Esophagus (tissue), 2 donors: ENCODE data around the gene DPPA2. TPM values are rescaled to one million over a fixed set of nuclear protein-coding genes. Genes with fewer than 3 reads are reported as not detected.

Experiments used
- H3K27ac ChIP-seq, 2 donors: one replicate each; pipeline ENCODE4 v1.5.1; 2013; ENCODE audit warnings: low read depth in 2 of 2, mild to moderate bottlenecking in 2 of 2, inconsistent platforms in 1 of 2, low read length in 1 of 2, moderate library complexity in 1 of 2
- H3K27me3 ChIP-seq, 2 donors: one replicate each; pipeline ENCODE4 v1.6.1; 2013; ENCODE audit warnings: low read length in 2 of 2, control low read depth in 1 of 2, mild to moderate bottlenecking in 1 of 2; ENCODE audit not compliant: insufficient read depth in 2 of 2, control insufficient read depth in 1 of 2
- H3K36me3 ChIP-seq, 2 donors: one replicate each; pipeline ENCODE4 v1.6.1; 2013; ENCODE audit warnings: low read length in 1 of 2; ENCODE audit not compliant: control insufficient read depth in 2 of 2, insufficient read depth in 2 of 2
- H3K4me1 ChIP-seq, 2 donors: one replicate each; pipeline ENCODE4 v1.6.1; 2013; ENCODE audit warnings: low read length in 1 of 2; ENCODE audit not compliant: control insufficient read depth in 2 of 2, insufficient read depth in 2 of 2
- H3K4me3 ChIP-seq, 2 donors: one replicate each; pipeline ENCODE4 v1.5.1; 2013; ENCODE audit warnings: low read length in 2 of 2, mild to moderate bottlenecking in 2 of 2, low read depth in 1 of 2, moderate library complexity in 1 of 2
- H3K9me3 ChIP-seq, 2 donors: one replicate each; pipeline ENCODE4 v1.6.1; 2013; ENCODE audit warnings: mild to moderate bottlenecking in 2 of 2, low read depth in 1 of 2, low read length in 1 of 2, moderate library complexity in 1 of 2; ENCODE audit not compliant: control insufficient read depth in 2 of 2, insufficient read depth in 1 of 2
- whole genome bisulfite sequencing, 2 donors: extraction: QIAGEN DNeasy Blood & Tissue Kit; methylation state at CpG; one replicate each; pipeline ENCODE4 v1.1.7; 2013; 5-methylcytosine and 5-hydroxymethylcytosine counted together
- polyA plus RNA-seq, 2 donors: library from polyadenylated mRNA; stranded (reverse); fragments of 200-250 nt; gene quantifications; one replicate each; pipeline ENCODE4 v1.2.3, GENCODE V29; 2013
- donor health status: healthy with polysubstance abuse.
- donor health status: Bipolar disorder and iron deficiency.

Gene DPPA2
- polyA plus RNA-seq, 2 donors = not detected

DNA sequence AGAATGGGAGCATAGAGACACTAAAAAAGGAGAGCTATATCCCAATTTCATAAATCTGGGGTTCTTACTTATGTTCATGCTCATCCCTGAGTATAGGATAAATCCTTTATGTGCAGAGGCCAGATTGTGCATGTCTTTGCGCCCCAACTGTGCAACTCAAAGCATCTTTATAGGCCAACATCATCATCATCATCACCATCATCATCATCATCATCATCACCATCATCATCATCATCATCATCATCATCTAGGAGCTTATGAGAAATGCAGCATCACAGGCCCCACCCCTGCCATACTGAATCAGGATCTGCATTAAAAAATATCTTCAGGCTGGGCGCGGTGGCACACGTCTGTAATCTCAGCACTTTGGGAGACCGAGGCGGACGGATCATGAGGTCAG lies 45.5 kb downstream of the DPPA2 start:
- H3K36me3 ChIP-seq = no peaks in the 10 kb centered on the region
- H3K4me1 ChIP-seq = no peaks in the 10 kb centered on the region
- no peaks in the 10 kb centered on the region for H3K27me3 ChIP-seq
- 94 to 96% methylated on average over 7 of the region's 7 CpGs for WGBS, 2 donors
- H3K9me3 ChIP-seq = peaks cover 0 to 2% of the 10 kb centered on the region in 2 donors
- no peak overlapping the region for H3K27ac ChIP-seq
- no peak overlapping the region for H3K4me3 ChIP-seq

DNA sequence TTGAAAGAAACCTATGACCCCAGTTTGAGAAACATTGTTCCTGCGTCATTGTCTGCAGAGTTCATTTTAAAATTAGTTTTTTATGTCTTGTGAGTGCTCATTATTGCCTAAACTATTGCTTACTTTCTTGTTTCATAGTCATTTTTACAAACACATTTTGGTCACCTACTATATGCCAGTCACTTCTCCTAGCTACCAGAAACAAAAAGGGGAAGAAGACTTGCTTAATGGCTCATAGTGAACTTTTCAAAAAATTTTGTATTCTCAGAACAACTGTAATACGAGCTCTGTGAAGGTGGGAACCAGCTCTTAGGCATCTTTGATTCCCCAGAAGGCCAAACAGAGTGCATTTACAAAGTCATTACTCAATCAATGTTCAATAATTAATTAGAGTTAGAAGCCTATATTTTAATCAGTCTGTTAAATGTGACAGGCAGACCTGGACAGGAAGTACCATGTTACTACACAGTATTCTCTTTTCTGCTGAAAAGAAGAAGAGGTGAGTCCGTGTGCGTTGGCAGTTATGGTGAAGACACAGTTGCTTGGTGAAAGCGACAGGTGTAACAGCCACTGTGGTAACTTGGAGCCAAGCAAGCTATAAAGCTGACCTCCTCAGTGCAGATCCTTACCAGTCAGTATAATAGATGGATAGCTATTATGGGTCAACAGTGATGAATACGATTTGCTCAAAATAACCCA lies 46.6 kb downstream of the DPPA2 start:
- no peak overlapping the region for H3K4me3 ChIP-seq
- no peaks in the 10 kb centered on the region for H3K36me3 ChIP-seq
- H3K27ac ChIP-seq = no peak overlapping the region
- peaks cover 0 to 2% of the 10 kb centered on the region in 2 donors for H3K9me3 ChIP-seq
- WGBS, 2 donors = 76 to 78% methylated on average over 6 of the region's 6 CpGs
- no peaks in the 10 kb centered on the region for H3K27me3 ChIP-seq
- H3K4me1 ChIP-seq = no peaks in the 10 kb centered on the region

DNA sequence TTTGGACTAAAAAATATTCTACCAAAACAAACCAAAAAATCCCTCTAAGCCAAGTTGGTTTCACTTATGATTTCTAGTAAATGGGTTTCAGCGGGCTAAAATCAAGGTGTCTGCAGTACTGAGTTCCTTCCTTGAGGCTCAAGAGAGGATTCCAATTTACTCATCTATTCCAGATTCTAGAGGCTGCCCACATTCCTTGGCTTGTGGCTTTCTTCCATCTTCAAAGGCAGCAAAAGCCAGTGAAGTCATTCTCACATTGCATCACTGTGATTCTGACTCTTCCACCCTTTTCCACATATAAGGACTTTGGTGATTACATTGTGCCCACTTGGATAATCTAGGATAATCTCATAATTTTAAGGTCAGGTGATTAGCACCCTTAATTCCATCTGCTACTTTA lies 48.1 kb downstream of the DPPA2 start:
- H3K4me1 ChIP-seq = no peaks in the 10 kb centered on the region
- WGBS, 2 donors = 95 to 100% methylated on average over 1 of the region's 1 CpG
- H3K27me3 ChIP-seq = no peaks in the 10 kb centered on the region
- no peak overlapping the region for H3K27ac ChIP-seq
- no peak overlapping the region for H3K4me3 ChIP-seq
- H3K9me3 ChIP-seq = peaks cover 0 to 4% of the 10 kb centered on the region in 2 donors
- no peaks in the 10 kb centered on the region for H3K36me3 ChIP-seq

DNA sequence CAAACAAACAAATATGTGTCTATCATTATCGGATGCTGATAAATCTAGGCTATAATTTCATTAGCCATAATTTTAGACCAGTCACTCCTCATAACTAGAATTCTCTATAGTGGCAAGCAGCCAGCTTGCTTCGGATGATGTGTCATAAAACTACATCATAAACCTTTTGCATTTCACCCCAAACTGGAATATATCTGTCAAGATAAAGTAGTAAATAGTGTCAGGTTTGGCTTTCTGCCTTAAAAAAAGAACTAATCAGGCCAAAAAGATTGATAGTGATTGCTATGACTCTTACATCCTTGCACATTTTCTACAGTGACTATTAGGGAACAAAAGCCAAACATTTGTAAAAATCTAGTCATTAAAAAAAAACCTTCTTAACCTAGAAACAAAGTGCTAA lies 51.0 kb downstream of the DPPA2 start:
- no peak overlapping the region for H3K4me3 ChIP-seq
- no peaks in the 10 kb centered on the region for H3K36me3 ChIP-seq
- H3K27me3 ChIP-seq = no peaks in the 10 kb centered on the region
- peaks cover 0 to 6% of the 10 kb centered on the region in 2 donors for H3K9me3 ChIP-seq
- 58 to 67% methylated on average over 2 of the region's 2 CpGs for WGBS, 2 donors
- H3K27ac ChIP-seq = no peak overlapping the region
- no peaks in the 10 kb centered on the region for H3K4me1 ChIP-seq

DNA sequence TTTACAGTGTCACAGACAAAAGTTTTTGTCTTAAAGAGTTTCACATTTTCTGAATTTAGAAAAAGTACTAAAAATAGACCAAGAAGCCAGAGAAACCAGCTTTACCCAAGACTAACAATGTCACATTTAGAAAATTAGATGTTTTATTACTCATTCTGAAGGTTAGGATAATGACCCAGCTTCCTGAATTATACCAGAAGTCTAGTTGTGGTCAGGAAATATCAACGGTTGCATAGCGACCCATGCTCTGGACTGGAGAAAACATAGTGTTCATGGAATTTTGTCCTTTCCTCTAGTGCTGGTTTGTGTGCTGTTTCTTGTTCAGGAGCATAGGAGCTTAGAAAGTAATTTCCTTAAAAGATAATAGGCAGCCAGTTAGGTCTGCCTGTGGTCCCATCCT lies 59.0 kb downstream of the DPPA2 start:
- peaks cover 0 to 3% of the 10 kb centered on the region in 2 donors for H3K9me3 ChIP-seq
- H3K4me3 ChIP-seq = no peak overlapping the region
- H3K36me3 ChIP-seq = no peaks in the 10 kb centered on the region
- no peaks in the 10 kb centered on the region for H3K27me3 ChIP-seq
- 34 to 51% methylated on average over 2 of the region's 2 CpGs for WGBS, 2 donors
- no peak overlapping the region for H3K27ac ChIP-seq
- H3K4me1 ChIP-seq = no peaks in the 10 kb centered on the region

DNA sequence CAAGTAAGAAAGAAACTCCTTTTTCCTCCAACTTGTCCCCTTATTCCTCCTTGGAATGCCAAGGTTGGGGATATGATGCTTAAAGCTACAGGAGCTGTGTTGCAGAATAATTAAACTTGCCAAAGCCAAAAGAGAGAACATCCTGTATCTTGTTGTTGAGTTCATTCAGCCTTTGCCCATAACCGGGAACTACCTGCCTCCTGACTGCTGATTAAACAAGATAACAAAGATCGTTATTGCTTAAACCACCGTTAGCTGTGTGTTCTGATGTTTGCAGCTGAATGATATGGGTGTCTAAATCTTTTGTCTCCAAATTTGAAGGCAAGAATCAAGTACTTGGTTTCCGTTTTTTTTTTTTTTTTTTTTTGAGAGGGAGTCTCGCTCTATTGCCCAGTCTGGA lies 61.5 kb downstream of the DPPA2 start:
- no peaks in the 10 kb centered on the region for H3K27me3 ChIP-seq
- H3K9me3 ChIP-seq = peaks cover 0 to 3% of the 10 kb centered on the region in 2 donors
- H3K36me3 ChIP-seq = no peaks in the 10 kb centered on the region
- H3K4me3 ChIP-seq = no peak overlapping the region
- WGBS, 2 donors = 36 to 51% methylated on average over 5 of the region's 5 CpGs
- H3K27ac ChIP-seq = no peak overlapping the region
- H3K4me1 ChIP-seq = no peaks in the 10 kb centered on the region

DNA sequence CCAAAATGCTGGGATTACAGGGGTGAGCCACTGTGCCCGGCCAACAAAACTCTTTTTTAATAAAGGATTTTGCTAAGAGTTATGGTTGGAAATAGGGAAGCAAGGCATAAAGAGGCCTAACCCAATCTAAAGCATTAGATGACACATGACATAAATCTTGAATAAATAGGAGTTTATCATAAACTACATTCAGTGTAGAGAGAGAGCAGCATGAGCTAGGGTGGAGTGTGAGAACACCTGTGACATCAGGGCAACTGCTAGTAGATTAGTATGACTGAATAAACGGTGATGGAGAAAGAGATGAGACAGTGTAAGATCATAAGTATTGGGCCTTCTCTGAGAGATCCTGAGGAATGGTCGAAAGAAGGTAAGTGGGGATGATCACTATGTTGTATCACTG lies 63.7 kb downstream of the DPPA2 start:
- Histone ChIP-seq H3K27ac (no peak overlapping the region), H3K36me3 (no peaks in the 10 kb centered on the region), H3K4me1 (no peaks in the 10 kb centered on the region), H3K4me3 (no peak overlapping the region), H3K27me3 (no peaks in the 10 kb centered on the region), H3K9me3 (peaks cover 0 to 3% of the 10 kb centered on the region in 2 donors)
- WGBS, 2 donors = 79 to 88% methylated on average over 3 of the region's 3 CpGs

Other genes with a start within 250 kb of the DPPA2 start
- gene MORC1, start 198.4 kb downstream of the DPPA2 start, polyA plus RNA-seq = not detected
- gene C3orf85, start 179.8 kb downstream of the DPPA2 start, polyA plus RNA-seq = not detected
- gene DPPA4, start 21.0 kb upstream of the DPPA2 start, polyA plus RNA-seq = not detected